Fibroblast of gingiva (primary cell): ENCODE data around the gene MRGPRG.

ENCODE experiments used
- DNase-seq: peaks from one replicate; pipeline ENCODE4 v3.0.0-alpha.2; 2011; ENCODE audit warnings: low read depth

MRGPRG gene

GRCh38 chr11:3225826-3226750 is 7.5 kb upstream of the MRGPRG start:
- no peak for DNase-seq

- DNase-seq: no peak
These were observed 6.6 kb upstream of the MRGPRG start for GRCh38 chr11:3225159-3225758.

GRCh38 chr11:3224401-3225057 is 5.9 kb upstream of the MRGPRG start:
- DNase-seq: no peak

- no peak for DNase-seq
These were observed 5.3 kb upstream of the MRGPRG start for GRCh38 chr11:3223932-3224381.

- DNase-seq: no peak
These were observed 4.6 kb upstream of the MRGPRG start for GRCh38 chr11:3222941-3223915.

GRCh38 chr11:3222003-3222855 is 3.6 kb upstream of the MRGPRG start:
- no peak for DNase-seq

- DNase-seq: no peak
These were observed 2.9 kb upstream of the MRGPRG start for GRCh38 chr11:3221408-3222002.

GRCh38 chr11:3220521-3221407 is 2.2 kb upstream of the MRGPRG start:
- DNase-seq: no peak

GRCh38 chr11:3220101-3220500 is 1.5 kb upstream of the MRGPRG start:
- no peak for DNase-seq

GRCh38 chr11:3219281-3219892 is 774 bp upstream of the MRGPRG start:
- DNase-seq: no peak

- DNase-seq: no peak
These were observed 663 bp downstream of the MRGPRG start for GRCh38 chr11:3217818-3218482.

- no peak for DNase-seq
These were observed 2.5 kb downstream of the MRGPRG start for GRCh38 chr11:3216027-3216525.

GRCh38 chr11:3215346-3216026 is 3.1 kb downstream of the MRGPRG start:
- DNase-seq: no peak

GRCh38 chr11:3214420-3214699 is 4.3 kb downstream of the MRGPRG start:
- DNase-seq: no peak

GRCh38 chr11:3213659-3214419 is 4.8 kb downstream of the MRGPRG start:
- DNase-seq: no peak

GRCh38 chr11:3208272-3208671 is 10.3 kb downstream of the MRGPRG start:
- DNase-seq: no peak
